ENCODE data around the gene COX5B. TPM values are rescaled to one million over a fixed set of nuclear protein-coding genes. Genes with fewer than 3 reads are reported as not detected.
"Not testable (repeated sequence)": the region's sequence is repeated elsewhere in the genome, so short reads cannot be mapped to it uniquely, and the experiment has no call there.

The COX5B gene
- polyA plus RNA-seq, 1 donor: 173 TPM

- DNase-seq: no peak
Measured at GRCh38 chr2:97671526-97671925, 25.7 kb downstream of the COX5B start.

- not testable (repeated sequence) for DNase-seq
Measured at GRCh38 chr2:97672606-97673140, 26.8 kb downstream of the COX5B start.

- no peak for DNase-seq
Measured at GRCh38 chr2:97673182-97673914, 27.5 kb downstream of the COX5B start.

- peak; percentile 43 for DNase-seq
Measured at GRCh38 chr2:97673915-97674283, 28.0 kb downstream of the COX5B start.

GRCh38 chr2:97675430-97676113, 29.7 kb downstream of the COX5B start:
- no peak for DNase-seq

GRCh38 chr2:97676620-97677019, 30.8 kb downstream of the COX5B start:
- no peak for DNase-seq

GRCh38 chr2:97677480-97677879, 31.6 kb downstream of the COX5B start:
- no peak for DNase-seq

- DNase-seq: no peak
Measured at GRCh38 chr2:97678298-97678697, 32.4 kb downstream of the COX5B start.

- DNase-seq: not testable (repeated sequence)
Measured at GRCh38 chr2:97687235-97687634, 41.4 kb downstream of the COX5B start.

- no peak for DNase-seq
Measured at GRCh38 chr2:97688062-97688827, 42.4 kb downstream of the COX5B start.

- DNase-seq: no peak
Measured at GRCh38 chr2:97691166-97691565, 45.3 kb downstream of the COX5B start.

GRCh38 chr2:97693476-97693875, 47.6 kb downstream of the COX5B start:
- DNase-seq: no peak

- no peak for DNase-seq
Measured at GRCh38 chr2:97695744-97696143, 49.9 kb downstream of the COX5B start.

GRCh38 chr2:97697252-97698235, 51.7 kb downstream of the COX5B start:
- peak; percentile 84 for DNase-seq

Other genes starting within 250 kb of the COX5B start
- gene ANKRD36B, start 56.2 kb upstream of the COX5B start, polyA plus RNA-seq (ENCODE audit: insufficient read length): 48.3 TPM
- 56.0 TPM for gene ACTR1B, start 18.0 kb downstream of the COX5B start, polyA plus RNA-seq (ENCODE audit: insufficient read length)
- gene C2orf92, start 23.7 kb downstream of the COX5B start, polyA plus RNA-seq (ENCODE audit: insufficient read length): 25.4 TPM
- 2.2 TPM for gene ZAP70, start 67.5 kb downstream of the COX5B start, polyA plus RNA-seq (ENCODE audit: insufficient read length)